HCT116 (cell line): ENCODE measurements around the gene TENM3. TPM values are rescaled to one million over a fixed set of nuclear protein-coding genes. Genes with fewer than 3 reads are reported as not detected.

Experiments
- ATAC-seq: fragments of 200-7000 bp; cut with Tn5 transposase; 2 replicates; pipeline ENCODE4 v1.9.1; 2020; ENCODE audit warnings: mild to moderate bottlenecking, moderate library complexity
- BruUV-seq: library from RNA; stranded (reverse); fragments of 400-500 nt; replicated peaks from 2 replicates; lab custom pipeline; 2021; lab: Mats Ljungman, UMichigan
- CTCF ChIA-PET: fragments of 300-600 bp; sonication (Branson Sonifier 250); formaldehyde crosslinking; loops from one replicate; lab custom pipeline; 2021; ENCODE audit warnings: antibody characterized with exemption; lab: Charles Lee
- POLR2A ChIA-PET: fragments of 300-600, 350-600 bp; sonication (Branson Sonifier 250); formaldehyde crosslinking; loops from one replicate; lab custom pipeline; 2021; ENCODE audit warnings: antibody characterized with exemption; lab: Charles Lee
- RAD21 ChIA-PET, 2 experiments: fragments of 300-600 bp; sonication (Branson Sonifier 250); formaldehyde crosslinking; loops; one replicate each; lab custom pipeline; 2023; ENCODE audit warnings: low total read pairs in 2 of 2; ENCODE audit not compliant: uncharacterized antibody in 2 of 2, unreplicated experiment in 2 of 2, low non-redundant PET in 1 of 2; lab: Charles Lee
- DNase-seq: peaks from one replicate; pipeline ENCODE4 v3.0.0-alpha.2; 2010; ENCODE audit warnings: low read depth, low spot score
- H2AFZ ChIP-seq: fragments of 200-600 bp; shearing (Covaris generic), sonication (generic); 2 replicates; pipeline ENCODE4 v1.6.1; 2017; ENCODE audit warnings: low read depth, mixed run types, mixed read lengths, antibody characterized with exemption, low read length; ENCODE audit not compliant: poor library complexity, severe bottlenecking
- H3K27ac ChIP-seq: 2 replicates; pipeline ENCODE4 v1.5.1; 2012; ENCODE audit warnings: low read depth, low read length
- H3K27me3 ChIP-seq: fragments of 200-600 bp; sonication (generic); 2 replicates; pipeline ENCODE4 v1.6.1; 2016; ENCODE audit warnings: mixed run types, low read length, mixed read lengths; ENCODE audit not compliant: insufficient read depth
- H3K36me3 ChIP-seq, 2 experiments: fragments of 200-500 bp in 1 of 2; fragments of 200-600 bp in 1 of 2; sonication (Bioruptor generic) in 1 of 2; sonication (generic) in 1 of 2; 2 replicates each; pipeline versions ENCODE4 v1.5.1 to v1.6.1; 2014 to 2016; ENCODE audit warnings: low read length in 2 of 2, inconsistent platforms in 1 of 2, mixed read lengths in 1 of 2, mixed run types in 1 of 2; ENCODE audit not compliant: insufficient read depth in 2 of 2, control insufficient read depth in 1 of 2
- H3K4me1 ChIP-seq, 2 experiments: fragments of 200-600 bp in 1 of 2; sonication (generic) in 1 of 2; 2 replicates each; pipeline versions ENCODE4 v1.5.1 to v1.6.1; 2012 to 2017; ENCODE audit warnings: low read length in 2 of 2, inconsistent platforms in 1 of 2, mild to moderate bottlenecking in 1 of 2, mixed read lengths in 1 of 2, mixed run types in 1 of 2, moderate library complexity in 1 of 2; ENCODE audit not compliant: insufficient read depth in 2 of 2, control insufficient read depth in 1 of 2
- H3K4me2 ChIP-seq: fragments of 200-600 bp; sonication (generic); 2 replicates; pipeline ENCODE4 v1.6.1; 2017; ENCODE audit warnings: mixed run types, low read length, mixed read lengths
- H3K4me3 ChIP-seq, 2 experiments: fragments of 200-600 bp in 1 of 2; sonication (generic) in 1 of 2; replicated peaks in 1 of 2; 2 replicates each; pipeline ENCODE4 v1.5.1; 2011 to 2016; ENCODE audit warnings: low read length in 2 of 2, control low read depth in 1 of 2, low read depth in 1 of 2, mild to moderate bottlenecking in 1 of 2, mixed read lengths in 1 of 2, mixed run types in 1 of 2
- H3K79me2 ChIP-seq: fragments of 200-600 bp; sonication (generic); 2 replicates; pipeline ENCODE4 v1.6.1; 2017; ENCODE audit warnings: mild to moderate bottlenecking, mixed run types, low read length, moderate library complexity, mixed read lengths; ENCODE audit not compliant: insufficient read depth
- H3K9ac ChIP-seq: fragments of 200-600 bp; sonication (generic); 2 replicates; pipeline ENCODE4 v1.6.1; 2016; ENCODE audit warnings: low read length, mixed read lengths
- H3K9me2 ChIP-seq: fragments of 200-600 bp; sonication (generic), shearing (Covaris generic); 2 replicates; pipeline ENCODE4 v1.6.1; 2017; ENCODE audit warnings: mixed run types, mild to moderate bottlenecking, moderate library complexity; ENCODE audit not compliant: insufficient read depth
- H3K9me3 ChIP-seq, 2 experiments: fragments of 200-500 bp in 1 of 2; fragments of 200-600 bp in 1 of 2; sonication (Bioruptor generic) in 1 of 2; sonication (generic) in 1 of 2; 2 replicates each; pipeline ENCODE4 v1.6.1; 2014 to 2017; ENCODE audit warnings: low read length in 2 of 2, mixed read lengths in 2 of 2, inconsistent platforms in 1 of 2, low read depth in 1 of 2, mild to moderate bottlenecking in 1 of 2, mixed run types in 1 of 2, moderate library complexity in 1 of 2; ENCODE audit not compliant: control insufficient read depth in 1 of 2, insufficient read depth in 1 of 2
- H4K20me1 ChIP-seq: fragments of 200-600 bp; sonication (generic), shearing (Covaris generic); 2 replicates; pipeline ENCODE4 v1.6.1; 2017; ENCODE audit warnings: mixed run types, mild to moderate bottlenecking, moderate library complexity; ENCODE audit not compliant: insufficient read depth
- CBX3 ChIP-seq: IDR thresholded peaks from 2 replicates; pipeline ENCODE4 v1.6.1; 2012; ENCODE audit warnings: low read depth
- EGR1 ChIP-seq: IDR thresholded peaks from 2 replicates; pipeline ENCODE4 v1.6.1; 2012; ENCODE audit warnings: low read depth
- EZH2 ChIP-seq: fragments of 200-600 bp; sonication (generic); IDR thresholded peaks from 2 replicates; pipeline ENCODE4 v1.6.1; 2017; ENCODE audit warnings: antibody characterized with exemption, mixed run types
- FOSL1 ChIP-seq: IDR thresholded peaks from 2 replicates; pipeline ENCODE4 v1.6.1; 2012; ENCODE audit warnings: low read depth
- MAX ChIP-seq: IDR thresholded peaks from 2 replicates; pipeline ENCODE4 v1.6.1; 2012
- RAD21 ChIP-seq: IDR thresholded peaks from 2 replicates; pipeline ENCODE4 v1.6.1; 2012; ENCODE audit warnings: low read depth, mild to moderate bottlenecking
- SP1 ChIP-seq: IDR thresholded peaks from 2 replicates; pipeline ENCODE4 v1.6.1; 2012; ENCODE audit warnings: low read depth
- SRF ChIP-seq: IDR thresholded peaks from 2 replicates; pipeline ENCODE4 v1.6.1; 2012; ENCODE audit warnings: low read depth
- ZBTB33 ChIP-seq: IDR thresholded peaks from 2 replicates; pipeline ENCODE4 v1.6.1; 2011; ENCODE audit warnings: mild to moderate bottlenecking, low read length, moderate library complexity; ENCODE audit not compliant: insufficient replicate concordance; ENCODE audit errors: extremely low read depth
- ZNF274 ChIP-seq: fragments of 200-500 bp; sonication (Bioruptor generic); IDR thresholded peaks from 2 replicates; pipeline ENCODE4 v1.6.1; 2014; ENCODE audit warnings: mild to moderate bottlenecking, low read depth, low read length, inconsistent platforms
- intact Hi-C: fragments of 100-400 bp; cut with micrococcal nuclease; formaldehyde crosslinking; loops from 2 replicates; pipeline ENCODE4 v1.10.0; 2022
- total RNA-seq: library from RNA; stranded (reverse); gene quantifications from one replicate; pipeline ENCODE4 v1.2.1, GENCODE V29; 2021; ENCODE audit not compliant: unreplicated experiment

TENM3 gene
- total RNA-seq, 1 experiment from 2014 or later: 0.54 TPM

GRCh38 chr4:182382941-182383340 lies 139.7 kb downstream of the TENM3 start:
- Histone ChIP-seq H3K9me2 (no peaks in the 10 kb centered on the region), H4K20me1 (no peaks in the 10 kb centered on the region), H3K4me1 (no peaks in the 10 kb centered on the region), H3K27ac (no peak overlapping the region), H3K4me2 (no peak overlapping the region), H3K9me3 (no peaks in the 10 kb centered on the region), H2AFZ (no peak overlapping the region), H3K4me3 (no peak overlapping the region), H3K36me3 (no peaks in the 10 kb centered on the region), H3K79me2 (no peaks in the 10 kb centered on the region), H3K27me3 (peaks cover 3% of the 10 kb centered on the region; the same call in 1 of the 2 replicates), H3K9ac (no peak overlapping the region)
- BruUV-seq: no TSS peak
- no peak for TF ChIP-seq EZH2
- no peak for TF ChIP-seq RAD21
- TF ChIP-seq CBX3: no peak
- no peak for TF ChIP-seq ZNF274
- TF ChIP-seq SRF: no peak
- no peak for TF ChIP-seq FOSL1
- no peak for TF ChIP-seq EGR1
- TF ChIP-seq ZBTB33: no peak
- no peak for TF ChIP-seq SP1
- TF ChIP-seq MAX: no peak
- RAD21 ChIA-PET: no interaction called here
- ATAC-seq (no peak), DNase-seq (no peak)
- POLR2A ChIA-PET: no interaction called here
- intact Hi-C loops: no loop called here
- CTCF ChIA-PET: no interaction called here
